Mucosa of descending colon (tissue), 3 donors: ENCODE data around the gene DNASE1. TPM values are rescaled to one million over a fixed set of nuclear protein-coding genes. Genes with fewer than 3 reads are reported as not detected.

Source experiments
- ATAC-seq: fragments of 200-7000 bp; cut with Tn5 transposase; one replicate; pipeline ENCODE4 v1.9.1; 2020; ENCODE audit warnings: mild to moderate bottlenecking, moderate library complexity
- DNase-seq, 3 donors: peaks; one replicate each; pipeline ENCODE4 v3.0.0-alpha.2; 2020
- H3K36me3 ChIP-seq: fragments of 200-600 bp; one replicate; pipeline ENCODE4 v1.8.0; 2021; ENCODE audit warnings: low read depth, mild to moderate bottlenecking
- H3K4me1 ChIP-seq: fragments of 200-600 bp; one replicate; pipeline ENCODE4 v1.8.0; 2021; ENCODE audit warnings: low read depth, mild to moderate bottlenecking
- H3K4me3 ChIP-seq: fragments of 200-600 bp; one replicate; pipeline ENCODE4 v1.8.0; 2021; ENCODE audit warnings: mild to moderate bottlenecking
- H3K9me3 ChIP-seq: fragments of 200-600 bp; one replicate; pipeline ENCODE4 v1.8.0; 2021; ENCODE audit warnings: mild to moderate bottlenecking
- CTCF ChIP-seq: fragments of 200-600 bp; IDR thresholded peaks from one replicate; pipeline ENCODE4 v1.8.0; 2022; ENCODE audit warnings: antibody characterized with exemption, mild to moderate bottlenecking
- intact Hi-C, 2 donors: fragments of 100-400 bp; cut with DNase I in 1 of 2; cut with micrococcal nuclease in 1 of 2; formaldehyde crosslinking; loops; one replicate each; pipeline versions ENCODE4 v1.11.0 to v1.11.1; 2022; cut with DNase I, micrococcal nuclease
- total RNA-seq, 3 donors: library from RNA; stranded (reverse); fragmentation: NEBNext Ultra II Directional in 2 of 3; extraction: Animal tissue kit (Norgen Biotek cat#: 25700) in 2 of 3; gene quantifications; one replicate each; pipeline versions ENCODE4 v1.2.1 to v1.2.4, GENCODE V29; 2021 to 2023
- donor health status: DM: no; HTN: no; CAD: no; lungs with moderate emphysema.
- donor health status: DM: no; HTN: no; CAD: no.
- donor health status: DM: no; HTN: yes; CAD: no.

Gene DNASE1
- total RNA-seq, 3 donors from 2014 or later: 24.4 to 36.0 (median 27.0) TPM

GRCh38 chr16:3645108-3645503 lies 9.4 kb upstream of the DNASE1 start:
- intact Hi-C loops: no loop called here
- Histone ChIP-seq H3K4me3 (no peak overlapping the region), H3K4me1 (peaks cover 19% of the 10 kb centered on the region), H3K36me3 (no peaks in the 10 kb centered on the region), H3K9me3 (no peaks in the 10 kb centered on the region)
- DNase-seq: no peak
- TF ChIP-seq CTCF: no peak
- no peak for ATAC-seq

GRCh38 chr16:3645504-3646347 lies 8.8 kb upstream of the DNASE1 start:
- H3K4me1 ChIP-seq: peaks cover 19% of the 10 kb centered on the region
- no peaks in the 10 kb centered on the region for H3K36me3 ChIP-seq
- peak in 1 of 3 donors; percentile 49 for DNase-seq
- intact Hi-C loops: no loop called here
- H3K4me3 ChIP-seq: no peak overlapping the region
- TF ChIP-seq CTCF: no peak
- peak; percentile 47 for ATAC-seq
- H3K9me3 ChIP-seq: no peaks in the 10 kb centered on the region

- TF ChIP-seq CTCF: no peak
- no peaks in the 10 kb centered on the region for H3K36me3 ChIP-seq
- DNase-seq (peak; percentile 80 to 92 (median 83)), ATAC-seq (peak; percentile 94)
- intact Hi-C loops: no loop called here
- H3K4me1 ChIP-seq: peaks cover 19% of the 10 kb centered on the region
- H3K4me3 ChIP-seq: no peak overlapping the region
- no peaks in the 10 kb centered on the region for H3K9me3 ChIP-seq
Observed at GRCh38 chr16:3646348-3646920, 8.1 kb upstream of the DNASE1 start.

- no peaks in the 10 kb centered on the region for H3K36me3 ChIP-seq
- DNase-seq: peak in 2 of 3 donors; percentile 16 to 39
Observed at GRCh38 chr16:3650631-3651265, 3.7 kb upstream of the DNASE1 start.

More at GRCh38 chr16:3650631-3651265, 3.7 kb upstream of the DNASE1 start:
- Histone ChIP-seq H3K4me3 (no peak overlapping the region), H3K9me3 (no peaks in the 10 kb centered on the region), H3K4me1 (peaks cover 19% of the 10 kb centered on the region)
- intact Hi-C loops: no loop called here
- TF ChIP-seq CTCF: no peak
- ATAC-seq: no peak
